ENCODE results near the gene ERC1. TPM values are rescaled to one million over a fixed set of nuclear protein-coding genes. Genes with fewer than 3 reads are reported as not detected.

ERC1 gene
- total RNA-seq, 4 donors from 2014 or later, result 28.5 to 71.7 (median 38.5) TPM

DNA sequence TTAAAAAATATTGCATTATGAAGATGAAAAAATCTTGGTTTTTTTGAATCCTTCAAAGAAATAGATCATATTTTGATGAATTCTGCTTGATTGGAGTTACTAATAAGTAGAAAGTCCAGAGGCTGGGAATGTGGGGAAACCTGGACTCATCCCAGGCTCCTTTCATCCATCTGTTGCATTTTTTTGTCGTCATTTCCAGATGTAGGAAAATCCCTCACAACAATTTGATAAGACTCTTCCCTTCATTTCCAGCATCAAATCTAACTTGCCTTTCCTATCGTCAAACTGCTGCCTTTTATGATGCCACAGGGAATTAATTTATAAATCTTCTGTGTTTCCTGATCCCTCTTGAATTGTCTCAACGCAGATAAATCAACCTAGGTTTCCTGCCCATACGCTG lies 391.8 kb downstream of the ERC1 start:
- DNase-seq (ENCODE audit: low spot score in 2 of 2), result no peak
- Histone ChIP-seq H3K4me3 (no peak overlapping the region), H3K9me3 (no peaks in the 10 kb centered on the region), H3K27ac (no peak overlapping the region), H3K36me3 (peaks cover 2% of the 10 kb centered on the region), H3K4me1 (no peaks in the 10 kb centered on the region), H3K27me3 (no peaks in the 10 kb centered on the region)
- TF ChIP-seq EP300 (IDR thresholded peaks at IDR 0.05), result no peak
- TF ChIP-seq, protein P1, sequence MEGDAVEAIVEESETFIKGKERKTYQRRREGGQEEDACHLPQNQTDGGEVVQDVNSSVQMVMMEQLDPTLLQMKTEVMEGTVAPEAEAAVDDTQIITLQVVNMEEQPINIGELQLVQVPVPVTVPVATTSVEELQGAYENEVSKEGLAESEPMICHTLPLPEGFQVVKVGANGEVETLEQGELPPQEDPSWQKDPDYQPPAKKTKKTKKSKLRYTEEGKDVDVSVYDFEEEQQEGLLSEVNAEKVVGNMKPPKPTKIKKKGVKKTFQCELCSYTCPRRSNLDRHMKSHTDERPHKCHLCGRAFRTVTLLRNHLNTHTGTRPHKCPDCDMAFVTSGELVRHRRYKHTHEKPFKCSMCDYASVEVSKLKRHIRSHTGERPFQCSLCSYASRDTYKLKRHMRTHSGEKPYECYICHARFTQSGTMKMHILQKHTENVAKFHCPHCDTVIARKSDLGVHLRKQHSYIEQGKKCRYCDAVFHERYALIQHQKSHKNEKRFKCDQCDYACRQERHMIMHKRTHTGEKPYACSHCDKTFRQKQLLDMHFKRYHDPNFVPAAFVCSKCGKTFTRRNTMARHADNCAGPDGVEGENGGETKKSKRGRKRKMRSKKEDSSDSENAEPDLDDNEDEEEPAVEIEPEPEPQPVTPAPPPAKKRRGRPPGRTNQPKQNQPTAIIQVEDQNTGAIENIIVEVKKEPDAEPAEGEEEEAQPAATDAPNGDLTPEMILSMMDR (IDR thresholded peaks at IDR 0.05), result no peak
- TF ChIP-seq POLR2AphosphoS5 (IDR thresholded peaks at IDR 0.05), result no peak
- TF ChIP-seq POLR2A (IDR thresholded peaks at IDR 0.05), result no peak
- 77% methylated on average over 4 of the region's 4 CpGs for WGBS

DNA sequence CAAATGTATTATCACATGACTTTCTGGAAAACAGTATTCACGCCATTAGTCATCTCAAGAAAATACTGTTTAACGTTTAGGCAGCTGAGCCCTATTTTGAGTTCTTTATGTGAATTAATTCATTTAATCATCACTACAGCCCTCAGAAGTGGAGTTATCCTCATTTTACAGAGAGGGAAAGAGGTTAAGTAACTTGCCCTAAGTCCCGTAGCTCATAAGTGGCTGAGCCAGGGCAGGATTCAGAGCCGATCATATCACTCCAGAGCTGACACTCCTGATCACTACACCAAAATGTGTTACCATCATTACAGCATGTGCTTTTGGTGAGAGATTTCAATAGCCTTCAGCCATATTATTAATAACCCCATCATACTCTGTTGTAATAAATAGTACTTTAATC lies 392.7 kb downstream of the ERC1 start:
- Histone ChIP-seq H3K9me3 (no peaks in the 10 kb centered on the region), H3K27ac (no peak overlapping the region), H3K4me3 (no peak overlapping the region), H3K27me3 (no peaks in the 10 kb centered on the region), H3K4me1 (no peaks in the 10 kb centered on the region), H3K36me3 (peaks cover 7% of the 10 kb centered on the region)
- TF ChIP-seq POLR2AphosphoS5 (IDR thresholded peaks at IDR 0.05) (no peak), EP300 (IDR thresholded peaks at IDR 0.05) (no peak)
- 89% methylated on average over 4 of the region's 4 CpGs for WGBS
- DNase-seq (ENCODE audit: low spot score in 2 of 2), result no peak

DNA sequence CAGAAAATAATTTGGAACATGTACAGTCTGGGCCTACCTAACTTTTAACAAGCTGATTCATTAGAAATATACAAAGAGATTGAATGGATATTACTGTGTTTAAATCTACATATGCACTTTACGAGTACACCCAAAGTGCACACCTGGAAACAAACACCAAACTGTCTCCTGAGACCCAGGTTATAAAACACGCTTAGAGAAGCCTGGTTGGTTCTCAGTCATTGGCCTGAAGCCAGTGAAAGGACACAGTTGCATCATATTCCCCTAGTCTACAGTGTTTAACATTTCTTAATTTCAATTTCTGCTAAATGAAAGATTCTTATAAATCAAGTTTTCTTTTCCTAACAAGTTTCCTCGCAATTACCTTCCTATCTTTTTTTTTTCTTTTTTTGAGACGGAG lies 393.9 kb downstream of the ERC1 start:
- Histone ChIP-seq H3K36me3 (peaks cover 10% of the 10 kb centered on the region), H3K4me1 (no peaks in the 10 kb centered on the region), H3K9me3 (no peaks in the 10 kb centered on the region), H3K4me3 (no peak overlapping the region), H3K27me3 (no peaks in the 10 kb centered on the region), H3K27ac (no peak overlapping the region)
- no peak for TF ChIP-seq POLR2AphosphoS5 (IDR thresholded peaks at IDR 0.05)
- TF ChIP-seq, protein P1 (IDR thresholded peaks at IDR 0.05), result no peak
- TF ChIP-seq POLR2A (IDR thresholded peaks at IDR 0.05), result no peak
- TF ChIP-seq EP300 (IDR thresholded peaks at IDR 0.05), result no peak
- DNase-seq (ENCODE audit: low spot score in 2 of 2), result no peak
- WGBS, result 91% methylated on average over 4 of the region's 4 CpGs

DNA sequence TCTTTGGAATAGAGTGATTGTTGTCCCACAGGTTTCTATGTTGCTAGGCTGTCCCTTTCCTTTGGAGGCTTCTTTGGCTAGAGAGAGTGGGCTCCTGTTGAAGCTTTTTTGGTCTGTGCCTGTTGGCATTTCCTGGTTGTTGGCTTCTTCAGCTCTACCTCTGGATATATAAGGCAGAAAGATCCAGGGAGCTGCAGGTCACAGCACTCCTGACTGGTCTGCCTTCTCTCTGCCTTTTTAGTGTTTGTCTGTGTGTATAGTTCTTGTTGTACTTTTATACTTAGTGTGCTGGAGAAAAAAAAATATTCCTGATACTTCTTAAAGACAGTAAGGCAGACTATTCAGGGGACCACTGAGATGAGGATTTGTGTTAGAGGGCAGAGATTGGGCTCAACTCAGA lies 400.7 kb downstream of the ERC1 start:
- Histone ChIP-seq H3K9me3 (no peaks in the 10 kb centered on the region), H3K27me3 (no peaks in the 10 kb centered on the region), H3K27ac (no peak overlapping the region), H3K4me3 (no peak overlapping the region), H3K4me1 (no peaks in the 10 kb centered on the region), H3K36me3 (peaks cover 7% of the 10 kb centered on the region)
- no peak for DNase-seq (ENCODE audit: low spot score in 2 of 2)
- no peak for TF ChIP-seq POLR2A (IDR thresholded peaks at IDR 0.05)
- no peak for TF ChIP-seq POLR2AphosphoS5 (IDR thresholded peaks at IDR 0.05)
- no peak for TF ChIP-seq EP300 (IDR thresholded peaks at IDR 0.05)
- TF ChIP-seq, protein P1 (IDR thresholded peaks at IDR 0.05), result no peak

DNA sequence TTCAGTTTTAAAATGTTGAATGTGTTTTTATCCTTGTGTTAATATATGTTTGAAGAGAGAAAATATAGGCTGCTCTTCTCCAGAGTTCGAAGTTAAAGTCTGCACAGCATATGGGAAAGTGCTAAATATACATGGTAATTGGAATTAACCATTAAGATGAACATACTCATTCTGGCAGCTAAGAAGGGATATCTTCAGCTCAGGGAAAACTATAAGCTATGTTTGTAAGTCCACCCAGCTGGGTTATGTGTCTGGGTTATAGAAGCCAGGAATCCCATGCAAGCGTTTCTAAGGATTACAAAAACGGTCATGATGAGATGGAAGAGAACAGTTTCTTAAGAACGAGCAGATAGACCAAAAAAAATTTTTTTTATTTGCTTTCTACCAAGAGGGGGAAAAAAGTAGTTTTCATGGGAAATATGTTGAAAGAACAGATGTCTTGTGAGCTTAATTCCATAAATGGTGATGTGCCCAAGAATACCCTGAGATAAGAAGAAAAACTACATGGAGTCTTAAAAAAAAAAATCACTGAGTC lies 404.5 kb downstream of the ERC1 start:
- DNase-seq (ENCODE audit: low spot score in 2 of 2), result no peak
- WGBS, result 84% methylated on average over 4 of the region's 4 CpGs
- no peaks in the 10 kb centered on the region for H3K9me3 ChIP-seq
- TF ChIP-seq EP300 (IDR thresholded peaks at IDR 0.05), result no peak
- TF ChIP-seq, protein P1 (IDR thresholded peaks at IDR 0.05), result no peak
- no peak for TF ChIP-seq POLR2AphosphoS5 (IDR thresholded peaks at IDR 0.05)
- no peak for TF ChIP-seq POLR2A (IDR thresholded peaks at IDR 0.05)
- no peaks in the 10 kb centered on the region for H3K4me1 ChIP-seq
- no peak overlapping the region for H3K4me3 ChIP-seq
- no peaks in the 10 kb centered on the region for H3K27me3 ChIP-seq
- H3K36me3 ChIP-seq, result no peaks in the 10 kb centered on the region
- no peak overlapping the region for H3K27ac ChIP-seq

DNA sequence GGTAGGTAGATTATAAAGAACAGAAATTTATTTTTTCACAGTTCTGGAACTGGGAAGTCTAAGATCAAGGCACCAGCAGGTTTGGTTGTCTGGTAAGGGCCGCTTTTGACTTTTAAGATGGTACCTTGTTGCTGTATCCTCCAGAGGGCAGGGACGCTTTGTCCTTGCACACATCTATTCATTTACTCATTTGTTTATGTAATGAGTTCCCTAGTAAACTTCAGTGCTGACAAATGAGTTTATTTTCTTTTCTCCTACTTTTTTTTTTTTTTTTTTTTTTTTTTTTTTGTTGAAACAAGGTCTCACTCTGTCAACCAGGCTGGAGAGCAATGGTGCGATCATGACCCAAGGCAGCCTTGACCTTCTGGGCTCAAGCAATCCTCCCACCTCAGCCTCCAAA lies 407.6 kb downstream of the ERC1 start:
- no peaks in the 10 kb centered on the region for H3K27me3 ChIP-seq
- TF ChIP-seq, protein P1 (IDR thresholded peaks at IDR 0.05), result no peak
- TF ChIP-seq EP300 (IDR thresholded peaks at IDR 0.05) (no peak), POLR2A (IDR thresholded peaks at IDR 0.05) (no peak), POLR2AphosphoS5 (IDR thresholded peaks at IDR 0.05) (no peak)
- no peak overlapping the region for H3K4me3 ChIP-seq
- no peaks in the 10 kb centered on the region for H3K36me3 ChIP-seq
- no peak for DNase-seq (ENCODE audit: low spot score in 2 of 2)
- no peak overlapping the region for H3K27ac ChIP-seq
- WGBS, result 95% methylated on average over 3 of the region's 3 CpGs
- H3K9me3 ChIP-seq, result no peaks in the 10 kb centered on the region
- no peaks in the 10 kb centered on the region for H3K4me1 ChIP-seq

Data from suprapubic skin (tissue), 4 donors.